HG02623 (cell line): ENCODE data around the gene PRR11.
A peak's percentile ranks its signal among the peaks of the same experiment; 100 is the strongest.
"Not testable (repeated sequence)": the region's sequence is repeated elsewhere in the genome, so short reads cannot be mapped to it uniquely, and the experiment has no call there.

Experiments
- ATAC-seq: cut with Tn5 transposase; IDR thresholded peaks from one replicate; pipeline ENCODE4 v1.9.1; 2021; ENCODE audit warnings: moderate library complexity; ENCODE audit not compliant: unreplicated experiment

Gene PRR11

DNA sequence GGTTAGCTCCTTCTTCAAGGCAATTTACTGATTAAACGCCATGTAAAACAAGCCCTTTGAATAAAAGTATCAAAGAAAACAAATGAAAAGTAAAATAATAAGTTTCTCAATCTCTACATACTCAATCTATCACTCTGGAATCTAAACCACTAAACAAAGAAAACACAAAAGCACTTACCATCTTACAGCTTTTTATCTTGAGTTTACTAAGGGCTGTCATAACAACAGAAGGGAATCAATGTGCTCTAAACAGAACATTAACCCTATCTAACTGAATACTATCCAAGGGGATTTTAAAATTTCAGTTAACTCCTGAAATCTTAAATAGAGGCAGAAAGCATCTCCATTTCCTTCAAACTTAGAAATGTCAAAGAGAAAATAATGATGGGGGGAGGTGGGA, 4.0 kb upstream of the PRR11 start:
- no peak for ATAC-seq

DNA sequence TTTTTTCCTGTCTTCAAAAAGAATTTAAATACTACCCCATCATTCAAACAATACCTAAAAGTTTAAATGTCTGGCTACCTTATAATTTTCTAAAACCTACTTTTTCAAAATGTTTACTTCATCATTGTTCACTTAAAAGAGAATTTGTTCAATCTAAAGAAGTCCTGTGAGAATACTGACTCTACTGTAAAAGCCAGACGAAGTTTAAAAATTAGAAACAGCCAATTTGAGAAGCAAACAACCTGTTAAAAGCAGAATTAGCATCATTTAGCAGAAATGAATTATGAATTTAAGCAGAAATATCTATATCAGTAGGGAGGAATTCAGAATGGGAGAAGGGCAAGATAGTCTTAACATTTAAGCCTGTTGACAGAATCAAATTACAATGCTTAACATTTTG, 2.6 kb upstream of the PRR11 start:
- ATAC-seq: no peak

- no peak for ATAC-seq
These were observed 1.2 kb upstream of the PRR11 start for GRCh38 chr17:59154292-59154720.

DNA sequence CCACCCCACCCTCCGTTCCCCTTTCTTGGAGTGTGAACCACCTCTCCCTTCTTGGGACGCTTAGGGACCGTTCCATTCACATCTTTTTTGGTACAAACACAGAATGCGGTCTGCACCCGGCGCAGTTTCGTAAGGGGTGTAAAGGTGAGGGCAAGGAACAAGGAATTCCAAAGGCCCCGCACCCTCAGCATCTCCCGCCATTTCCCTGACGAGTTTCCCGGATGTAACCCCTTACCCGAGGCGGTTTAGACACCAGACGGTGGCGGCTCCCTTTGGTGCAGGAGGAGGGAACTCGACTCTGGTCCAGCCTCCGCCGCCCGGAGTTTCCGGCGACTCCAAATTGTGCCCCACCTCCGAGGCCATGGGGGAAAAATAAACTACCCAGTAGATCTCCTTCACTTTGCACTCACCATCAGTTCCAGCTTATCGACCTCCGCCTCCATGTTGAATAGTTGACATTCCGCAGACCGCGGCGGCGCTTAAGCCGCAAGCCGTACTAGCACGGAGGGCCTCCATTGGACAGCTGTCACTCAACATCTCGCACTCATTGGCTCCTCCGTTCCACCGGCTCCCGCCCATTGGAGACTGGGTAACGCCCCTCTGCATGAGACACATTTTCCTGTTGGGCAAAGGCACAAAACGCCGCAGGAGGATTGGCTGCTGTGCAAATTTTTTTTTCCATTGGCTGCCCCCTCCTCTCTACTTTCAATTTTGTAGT, 666 bp upstream of the PRR11 start, which contains the start of gene SKA2:
SKA2 (minus strand) TSS at position 466 of the 718 bp plus-strand sequence; CDS start at position 443, 23 bp downstream.
- ATAC-seq: peak; percentile 78

DNA sequence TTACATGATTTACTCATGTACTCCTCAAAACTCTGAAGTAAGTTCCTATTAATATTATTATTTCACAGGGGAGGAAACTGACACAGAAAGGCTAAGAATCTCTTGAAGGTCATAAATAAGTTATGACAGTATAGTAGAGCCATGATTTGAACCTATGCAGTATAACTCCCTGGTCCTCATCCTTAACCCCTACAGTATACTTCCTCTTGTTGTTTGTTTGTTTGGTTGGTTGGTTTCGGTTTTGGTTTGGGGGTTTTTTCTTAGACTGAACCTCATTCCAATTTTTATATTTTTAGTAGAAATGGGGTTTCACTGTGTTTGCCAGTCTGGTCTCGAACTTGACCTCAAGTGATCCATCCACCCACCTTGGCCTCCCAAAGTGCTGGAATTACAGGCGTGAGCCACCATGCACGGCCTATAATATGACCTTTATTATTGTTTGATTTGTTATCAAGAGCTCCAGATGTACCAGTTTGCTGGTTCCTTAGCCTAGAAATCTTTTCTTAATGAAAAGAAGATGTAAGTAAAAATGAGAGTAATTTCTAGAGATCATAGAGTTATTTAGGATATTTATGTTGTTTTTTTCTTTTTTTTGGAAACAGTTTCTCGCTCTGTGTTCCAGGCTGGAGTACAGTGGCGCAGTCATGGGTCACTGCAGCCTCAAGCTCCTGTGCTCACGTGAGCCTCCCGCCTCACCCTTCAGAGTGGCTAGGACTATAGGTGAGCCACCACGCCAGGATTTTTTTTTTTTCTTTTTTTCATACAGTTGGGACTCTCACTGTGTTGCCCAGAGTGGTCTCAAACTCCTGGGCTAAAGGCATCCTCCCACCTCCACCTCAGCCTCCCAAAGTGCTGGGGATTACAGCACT, 4.8 kb downstream of the PRR11 start:
- ATAC-seq: no peak

DNA sequence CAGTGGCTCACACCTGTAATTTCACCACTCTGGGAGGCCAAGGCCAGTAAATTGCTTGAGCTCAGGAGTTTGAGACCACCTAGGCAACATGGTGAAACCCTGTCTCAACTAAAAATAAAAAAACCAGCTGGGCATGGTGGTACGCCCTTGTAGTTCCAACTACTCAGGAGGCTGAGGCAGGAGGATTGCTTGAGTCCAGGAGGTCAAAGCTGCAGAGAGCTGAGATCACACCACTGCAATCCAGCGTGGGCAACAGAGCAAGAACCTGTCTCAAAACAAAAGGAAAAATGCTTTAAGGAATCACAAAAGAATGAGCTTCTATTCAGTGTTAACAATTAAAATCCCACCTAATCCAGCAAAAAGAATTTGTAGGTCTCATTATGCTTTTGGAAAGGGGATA, 5.9 kb downstream of the PRR11 start:
- ATAC-seq: no peak

GRCh38 chr17:59165933-59166342, 10.4 kb downstream of the PRR11 start:
- ATAC-seq: peak; percentile 68

DNA sequence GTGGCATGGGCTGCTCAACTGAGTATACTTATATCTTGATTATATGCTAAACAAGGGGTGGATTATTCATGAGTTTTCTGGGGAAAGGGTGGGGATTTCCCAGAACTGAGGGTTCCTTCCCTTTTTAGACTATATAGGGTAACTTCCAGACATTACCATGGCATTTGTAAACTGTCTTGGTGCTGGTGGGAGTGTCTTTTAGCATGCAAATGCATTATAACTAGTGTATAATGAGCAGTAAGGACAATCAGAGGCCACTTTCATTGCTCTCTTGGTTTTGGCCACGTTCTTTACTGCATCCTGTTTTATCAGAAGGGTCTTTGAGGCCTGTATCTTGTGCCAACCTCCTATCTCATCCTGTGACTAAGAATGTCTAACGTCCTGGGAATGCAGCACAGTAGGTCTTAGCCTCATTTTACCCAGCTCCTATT, 12.0 kb downstream of the PRR11 start:
- no peak for ATAC-seq

GRCh38 chr17:59172436-59173004, 17.0 kb downstream of the PRR11 start:
- ATAC-seq: no peak

DNA sequence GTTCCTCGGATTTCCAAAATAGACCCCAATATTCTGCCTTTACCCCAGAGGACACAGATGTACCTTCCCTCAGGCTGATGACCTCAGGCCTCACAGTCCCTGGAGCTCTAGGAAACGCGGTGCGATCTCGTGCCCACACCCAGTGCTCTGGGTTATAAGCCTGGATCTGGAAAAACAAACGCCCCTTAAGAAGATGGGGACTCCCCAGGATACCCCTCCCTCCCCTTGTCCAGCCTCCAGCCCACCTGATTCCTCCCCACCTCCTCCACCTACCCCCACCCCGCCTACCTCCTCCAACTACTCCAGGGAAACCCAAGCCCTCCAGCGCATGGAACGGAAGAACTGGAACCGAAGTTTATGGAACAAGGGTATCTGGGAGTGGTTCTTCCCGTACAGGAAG, 19.1 kb downstream of the PRR11 start:
- ATAC-seq: no peak

DNA sequence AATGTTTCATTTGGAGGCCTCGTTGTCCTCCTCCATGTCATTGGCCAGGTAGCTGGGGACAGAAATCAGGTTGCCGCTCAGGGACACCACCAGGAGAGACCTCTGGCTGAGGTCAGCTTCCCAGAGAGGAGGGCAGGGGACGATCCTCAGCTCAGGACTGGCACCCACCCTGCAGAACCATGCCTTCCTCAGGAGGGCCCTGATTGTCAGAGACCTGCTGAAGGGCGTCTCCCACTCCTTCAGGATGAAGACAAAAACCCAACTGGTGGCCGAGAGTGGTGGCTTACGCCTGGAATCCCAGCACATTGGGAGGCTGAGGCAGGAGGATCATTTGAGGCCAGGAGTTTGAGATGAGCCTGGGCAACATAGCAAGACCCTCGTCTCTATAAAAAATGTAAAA, 19.5 kb downstream of the PRR11 start:
- ATAC-seq: no peak

DNA sequence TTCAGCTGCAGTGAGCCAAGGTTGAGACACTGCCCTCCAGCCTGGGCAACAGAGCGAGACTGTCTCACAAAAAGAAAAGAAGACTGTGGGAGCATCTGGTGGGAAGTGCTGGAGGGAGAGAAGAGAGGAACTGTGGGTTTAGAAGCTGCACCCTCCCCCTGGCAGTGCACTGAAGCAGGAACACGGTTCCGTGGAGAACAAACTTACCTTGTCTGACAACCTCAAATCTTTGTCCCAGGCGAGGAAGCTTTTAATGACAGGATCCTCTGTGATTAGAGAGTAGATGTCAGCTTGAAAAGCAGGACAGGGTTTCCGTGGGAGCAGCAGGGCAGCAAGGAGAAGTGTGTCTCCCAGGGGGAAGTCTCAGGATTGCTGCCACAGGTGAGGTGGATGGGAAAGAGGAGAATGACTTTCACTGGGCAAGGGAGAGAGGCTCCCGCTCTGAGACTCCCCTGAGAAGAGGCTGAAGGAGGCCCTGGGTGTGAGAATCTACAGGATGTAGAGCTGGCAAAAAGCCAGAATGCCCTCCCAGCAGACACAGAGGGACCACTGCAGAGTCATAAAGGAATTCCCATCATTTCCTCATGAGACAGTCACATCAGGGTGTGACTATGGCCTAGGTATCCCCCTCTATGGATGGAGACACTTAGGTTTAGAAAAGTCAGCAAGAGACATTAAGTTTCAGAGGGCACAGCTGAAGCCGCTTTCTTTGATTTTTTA, 22.9 kb downstream of the PRR11 start:
- ATAC-seq: no peak

DNA sequence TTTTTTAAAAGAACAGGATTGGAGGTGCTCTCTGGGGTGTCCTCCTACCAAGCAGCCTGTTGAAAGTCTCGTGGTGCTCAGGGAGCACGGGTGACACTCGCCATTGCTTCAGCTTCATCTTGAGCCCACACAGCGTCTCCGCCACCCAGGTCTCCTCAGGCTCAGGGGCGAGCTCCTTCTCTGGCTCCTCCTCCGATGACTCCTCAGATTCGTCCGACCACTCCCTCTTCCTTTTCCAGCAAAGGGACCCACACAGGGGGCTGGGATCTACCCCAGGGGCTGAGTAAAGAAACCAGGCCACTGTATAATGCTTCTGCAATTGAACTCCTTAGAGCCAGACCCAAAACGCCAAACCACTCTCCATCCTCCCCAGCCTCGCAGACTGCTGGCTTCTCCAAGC, 24.1 kb downstream of the PRR11 start:
- ATAC-seq: not testable (repeated sequence)

- ATAC-seq: no peak
These were observed 25.1 kb downstream of the PRR11 start for GRCh38 chr17:59180626-59181025.

GRCh38 chr17:59181481-59181880, 25.9 kb downstream of the PRR11 start:
- no peak for ATAC-seq

DNA sequence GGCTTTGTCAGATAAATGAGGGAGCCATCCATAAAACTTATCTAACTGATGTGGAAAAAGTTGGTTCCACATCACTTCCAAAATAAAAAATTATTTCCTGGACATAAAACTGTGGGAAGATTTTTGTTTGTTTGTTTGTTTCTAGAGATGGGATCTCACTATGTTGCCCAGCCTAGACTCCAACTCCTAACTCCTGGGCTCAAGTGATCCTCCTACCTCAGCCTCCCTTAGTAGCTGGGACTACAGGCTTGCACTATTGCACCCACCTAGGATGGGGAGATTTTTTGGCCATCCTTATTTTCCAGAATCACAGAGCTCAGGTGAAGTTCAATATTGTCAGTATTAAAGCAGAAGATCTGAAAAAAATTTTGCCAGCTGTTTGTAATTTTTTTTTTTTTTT, 30.5 kb downstream of the PRR11 start:
- no peak for ATAC-seq

- ATAC-seq: no peak
These were observed 31.3 kb downstream of the PRR11 start for GRCh38 chr17:59186850-59187249.

DNA sequence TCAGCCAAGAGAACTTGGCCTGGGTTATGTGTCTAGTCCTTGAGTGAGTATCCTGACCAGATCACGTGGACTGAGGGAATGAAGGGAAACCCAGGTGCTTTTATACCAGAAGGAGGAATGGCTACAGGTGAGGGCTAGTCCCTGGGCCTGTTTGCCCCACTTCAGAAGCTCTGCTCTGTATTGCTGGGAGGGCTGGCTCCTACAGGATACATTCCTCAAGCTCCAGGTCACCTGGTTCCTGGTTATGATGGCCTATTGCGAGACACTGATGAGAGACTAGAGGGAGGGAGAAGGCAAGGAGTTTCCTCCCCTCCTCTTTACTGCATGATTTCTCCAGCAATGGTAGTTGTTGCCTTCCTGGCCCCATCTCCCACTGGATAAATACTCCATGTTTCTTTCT, 35.3 kb downstream of the PRR11 start:
- ATAC-seq: no peak

DNA sequence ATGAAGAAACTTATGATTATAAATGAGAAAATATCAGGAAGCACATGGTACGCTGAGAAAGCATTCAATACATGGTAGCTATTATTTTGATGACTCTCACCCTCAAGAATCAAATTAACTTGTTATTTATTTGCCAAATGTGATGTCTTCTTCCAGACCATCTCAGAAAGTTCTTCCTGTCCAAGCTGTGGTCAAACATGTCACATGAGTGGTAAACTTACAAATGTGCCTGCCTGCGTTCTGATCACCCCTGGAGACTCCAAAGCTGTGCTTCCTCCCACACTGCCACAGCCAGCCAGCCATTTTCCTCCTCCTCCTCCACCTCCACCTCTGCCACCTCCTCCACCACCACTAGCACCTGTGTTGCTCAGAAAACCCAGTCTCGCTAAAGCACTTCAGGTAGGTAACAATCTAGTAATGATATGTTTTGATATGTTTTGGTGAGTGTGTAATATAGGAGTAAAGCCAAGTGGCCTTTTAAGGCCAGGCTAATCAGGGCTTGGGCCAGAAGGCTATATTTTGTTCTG, 37.9 kb downstream of the PRR11 start:
- no peak for ATAC-seq

DNA sequence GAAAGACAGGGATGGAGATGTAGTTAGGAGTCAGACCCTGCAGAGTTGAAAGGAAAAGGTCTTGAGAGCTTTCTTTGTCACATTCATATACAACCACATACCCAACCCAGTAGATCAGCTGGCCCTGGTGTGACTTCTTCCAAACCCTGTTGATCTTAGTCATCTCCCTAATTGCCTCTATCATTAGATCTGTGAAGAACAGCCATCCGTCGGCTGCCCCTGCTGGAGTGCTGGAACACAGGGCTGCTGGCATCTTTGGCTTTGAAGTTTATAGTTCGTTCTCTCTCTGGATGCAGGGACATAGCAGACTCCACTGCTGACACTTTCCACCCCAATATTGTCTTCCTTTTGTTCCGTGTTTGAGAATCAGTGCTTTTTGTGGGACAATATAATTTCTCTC, 43.9 kb downstream of the PRR11 start:
- no peak for ATAC-seq

GRCh38 chr17:59202320-59202719, 46.8 kb downstream of the PRR11 start:
- ATAC-seq: no peak
